HG03378 (cell line): ENCODE results near the gene OR51S1.
"Not testable (repeated sequence)": the region's sequence is repeated elsewhere in the genome, so short reads cannot be mapped to it uniquely, and the experiment has no call there.

Source experiments
- ATAC-seq: cut with Tn5 transposase; IDR thresholded peaks from one replicate; pipeline ENCODE4 v1.9.1; 2021; ENCODE audit warnings: mild to moderate bottlenecking, moderate library complexity; ENCODE audit not compliant: unreplicated experiment

OR51S1 gene

GRCh38 chr11:4808476-4808875 lies 40.5 kb downstream of the OR51S1 start:
- no peak for ATAC-seq

- ATAC-seq, result no peak
Observed at GRCh38 chr11:4804280-4804679, 44.7 kb downstream of the OR51S1 start, which contains the start of gene OR52R1. Gene OR52R1 (minus strand): TSS chr11:4804380. CDS start chr11:4804380, 0 bp downstream.

GRCh38 chr11:4801316-4801715 lies 47.7 kb downstream of the OR51S1 start:
- not testable (repeated sequence) for ATAC-seq

- no peak for ATAC-seq
Observed at GRCh38 chr11:4798427-4799183, 50.4 kb downstream of the OR51S1 start.
